Stimulated activated effector memory CD8-positive, alpha-beta T cell treated with anti-CD3 and anti-CD28 coated beads, Interleukin-12 subunit alpha, Interleukin-12 subunit beta, amount 100 ng/mL, for 72 hours (primary cell): ENCODE results near the gene CDK5RAP2.
"Not testable (repeated sequence)": the region's sequence is repeated elsewhere in the genome, so short reads cannot be mapped to it uniquely, and the experiment has no call there.

Experiments
- ATAC-seq: fragments of 150-1000 bp; cut with Tn5 transposase; 2 replicates; pipeline ENCODE4 v1.10.0; 2021
- DNase-seq, 2 donors: peaks; one replicate each; pipeline ENCODE4 v3.0.0; 2021 to 2022; ENCODE audit warnings: low spot score in 2 of 2
- H3K27ac Mint-ChIP-seq: one replicate; pipeline ENCODE4 v1.8.0; 2022; ENCODE audit warnings: mild to moderate bottlenecking, mixed read lengths
- H3K36me3 Mint-ChIP-seq: one replicate; pipeline ENCODE4 v1.8.0; 2022; ENCODE audit warnings: mild to moderate bottlenecking, mixed read lengths
- H3K4me1 Mint-ChIP-seq: one replicate; pipeline ENCODE4 v1.8.0; 2022; ENCODE audit warnings: mixed read lengths
- H3K4me3 Mint-ChIP-seq: one replicate; pipeline ENCODE4 v1.8.0; 2022; ENCODE audit warnings: mild to moderate bottlenecking, mixed read lengths
- H3K9me3 Mint-ChIP-seq: one replicate; pipeline ENCODE4 v1.8.0; 2022; ENCODE audit warnings: mixed read lengths

The CDK5RAP2 gene

DNA sequence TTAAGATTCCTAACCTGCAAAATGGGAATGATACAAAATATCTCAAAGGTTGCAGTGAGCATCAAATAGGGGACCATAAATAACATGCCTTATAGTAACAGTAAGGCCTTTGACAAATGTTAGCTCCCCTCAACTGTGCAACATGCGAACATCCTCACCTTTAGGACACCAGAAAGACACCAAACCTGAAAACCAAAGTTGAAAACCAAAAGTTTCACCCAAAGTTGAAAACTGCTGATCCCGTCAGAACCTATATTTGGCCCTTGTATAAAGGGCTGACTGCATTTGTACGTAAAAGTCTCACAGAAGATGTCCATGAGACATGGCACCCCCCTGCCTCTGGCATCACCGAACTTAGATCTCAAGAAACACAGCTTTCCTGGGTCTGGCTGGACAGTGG is 12.1 kb downstream of the CDK5RAP2 start:
- no peak for ATAC-seq

GRCh38 chr9:120567081-120567480 is 12.9 kb downstream of the CDK5RAP2 start:
- peaks cover 33% of the 10 kb centered on the region for H3K4me1 Mint-ChIP-seq
- no peaks in the 10 kb centered on the region for H3K9me3 Mint-ChIP-seq
- no peak overlapping the region for H3K27ac Mint-ChIP-seq
- ATAC-seq (no peak), DNase-seq (no peak)
- H3K4me3 Mint-ChIP-seq = no peak overlapping the region
- H3K36me3 Mint-ChIP-seq = peaks cover 85% of the 10 kb centered on the region

More for the DNA sequence above, 12.1 kb downstream of the CDK5RAP2 start:
- H3K27ac Mint-ChIP-seq = no peak overlapping the region
- DNase-seq = no peak
- H3K9me3 Mint-ChIP-seq = no peaks in the 10 kb centered on the region
- peaks cover 25% of the 10 kb centered on the region for H3K4me1 Mint-ChIP-seq
- no peak overlapping the region for H3K4me3 Mint-ChIP-seq
- H3K36me3 Mint-ChIP-seq = peaks cover 77% of the 10 kb centered on the region

- ATAC-seq (no peak), DNase-seq (no peak)
- Mint-ChIP-seq H3K9me3 (no peaks in the 10 kb centered on the region), H3K36me3 (peaks cover 82% of the 10 kb centered on the region), H3K27ac (no peak overlapping the region), H3K4me1 (peaks cover 29% of the 10 kb centered on the region), H3K4me3 (no peak overlapping the region)
Observed at GRCh38 chr9:120564589-120564988, 15.4 kb downstream of the CDK5RAP2 start.

- Mint-ChIP-seq H3K4me3 (no peak overlapping the region), H3K9me3 (no peaks in the 10 kb centered on the region), H3K27ac (peak overlapping the region; percentile 38), H3K4me1 (peaks cover 28% of the 10 kb centered on the region), H3K36me3 (peaks cover 81% of the 10 kb centered on the region)
- ATAC-seq (no peak), DNase-seq (no peak)
Observed at GRCh38 chr9:120562861-120563443, 17.0 kb downstream of the CDK5RAP2 start.

GRCh38 chr9:120561709-120562108 is 18.3 kb downstream of the CDK5RAP2 start:
- Mint-ChIP-seq H3K36me3 (peaks cover 79% of the 10 kb centered on the region), H3K4me3 (no peak overlapping the region)

DNA sequence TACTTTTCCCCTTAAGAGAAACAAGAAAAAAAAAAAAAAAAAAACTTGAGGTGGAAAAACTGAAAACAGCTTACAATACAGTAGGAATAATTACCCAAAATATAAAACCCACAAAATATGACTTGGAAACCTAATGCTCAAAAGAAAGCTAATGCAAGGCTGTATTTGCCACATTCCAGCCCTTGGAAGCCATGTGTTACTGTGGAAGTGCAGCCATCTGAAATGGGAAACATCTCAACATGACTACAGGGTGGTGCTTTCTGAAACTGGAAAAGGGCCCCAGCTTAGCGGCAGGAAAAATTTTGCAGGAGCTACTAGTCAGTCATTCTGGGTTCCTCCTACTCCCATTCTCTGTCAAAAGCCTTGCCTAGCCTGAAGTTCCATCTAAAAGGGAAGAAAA is 20.4 kb downstream of the CDK5RAP2 start:
- Mint-ChIP-seq H3K4me1 (peaks cover 18% of the 10 kb centered on the region), H3K36me3 (peaks cover 91% of the 10 kb centered on the region), H3K4me3 (no peak overlapping the region), H3K9me3 (no peaks in the 10 kb centered on the region), H3K27ac (no peak overlapping the region)
- no peak for DNase-seq
- no peak for ATAC-seq

More at GRCh38 chr9:120561709-120562108, 18.3 kb downstream of the CDK5RAP2 start:
- no peaks in the 10 kb centered on the region for H3K9me3 Mint-ChIP-seq
- ATAC-seq (no peak), DNase-seq (no peak)
- peaks cover 28% of the 10 kb centered on the region for H3K4me1 Mint-ChIP-seq
- H3K27ac Mint-ChIP-seq = peak overlapping the region; percentile 38

DNA sequence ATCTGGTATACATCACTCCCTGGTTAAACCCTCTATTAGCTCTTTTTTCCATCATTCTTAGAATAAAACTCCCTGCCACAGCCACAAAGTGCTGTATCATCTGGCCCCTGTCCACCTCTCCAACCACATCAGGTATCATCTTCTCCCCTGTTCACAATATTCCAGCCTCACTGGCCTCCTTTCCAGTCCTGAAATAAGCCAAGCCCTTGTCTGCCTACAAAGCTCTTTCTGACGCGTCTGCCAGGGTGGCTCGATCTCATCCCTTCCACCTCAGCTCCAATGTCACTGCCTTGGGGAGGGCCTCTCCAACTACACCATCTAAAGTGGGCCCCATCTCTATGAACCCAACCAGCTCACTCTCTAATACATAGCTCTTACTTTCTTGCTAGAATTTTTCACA is 21.5 kb downstream of the CDK5RAP2 start:
- H3K9me3 Mint-ChIP-seq = no peaks in the 10 kb centered on the region
- H3K27ac Mint-ChIP-seq = peak overlapping the region; percentile 16
- H3K4me3 Mint-ChIP-seq = no peak overlapping the region
- DNase-seq (no peak), ATAC-seq (no peak)
- peaks cover 18% of the 10 kb centered on the region for H3K4me1 Mint-ChIP-seq
- peaks cover 87% of the 10 kb centered on the region for H3K36me3 Mint-ChIP-seq

DNA sequence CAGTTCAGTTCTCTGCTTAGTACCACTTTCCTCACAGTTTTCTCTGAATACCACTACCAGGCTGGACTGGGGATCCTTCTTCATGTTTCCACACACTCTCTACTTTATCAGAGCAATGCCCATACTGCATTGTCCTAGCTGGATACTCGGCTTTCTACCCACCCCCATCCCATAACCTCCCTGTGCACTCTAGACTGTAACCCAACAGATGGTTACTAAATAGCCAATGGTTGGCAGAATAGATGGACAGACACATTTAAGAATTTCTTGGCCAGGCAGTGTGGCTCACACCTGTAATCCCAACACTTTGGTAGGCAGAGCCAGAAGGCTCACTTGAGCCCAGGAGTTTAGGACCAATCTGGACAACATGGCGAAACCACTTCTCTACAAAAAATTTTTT is 22.8 kb downstream of the CDK5RAP2 start:
- Mint-ChIP-seq H3K36me3 (peaks cover 83% of the 10 kb centered on the region), H3K27ac (no peak overlapping the region), H3K4me3 (no peak overlapping the region), H3K9me3 (no peaks in the 10 kb centered on the region), H3K4me1 (peaks cover 8% of the 10 kb centered on the region)
- DNase-seq = no peak
- no peak for ATAC-seq

DNA sequence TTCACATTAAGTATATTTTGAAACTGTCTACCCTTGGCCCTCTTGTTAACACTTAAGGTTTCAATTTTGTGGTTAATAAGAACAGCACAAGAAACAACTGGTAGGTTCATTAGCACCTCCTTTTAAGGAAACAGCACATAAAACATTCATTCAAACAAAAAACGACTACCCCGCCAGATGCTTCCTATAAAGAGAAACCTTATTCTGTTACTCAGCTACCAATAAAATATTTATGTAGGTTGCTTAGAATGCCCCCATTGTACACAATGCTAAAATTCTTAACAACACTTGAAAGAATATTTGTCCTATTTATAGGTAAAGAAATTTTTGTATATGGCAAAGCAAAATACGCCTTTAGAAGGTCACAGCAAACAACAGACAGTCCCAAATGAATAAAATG is 23.2 kb downstream of the CDK5RAP2 start:
- no peak overlapping the region for H3K27ac Mint-ChIP-seq
- no peak overlapping the region for H3K4me3 Mint-ChIP-seq
- ATAC-seq (no peak), DNase-seq (no peak)
- peaks cover 6% of the 10 kb centered on the region for H3K4me1 Mint-ChIP-seq
- peaks cover 80% of the 10 kb centered on the region for H3K36me3 Mint-ChIP-seq
- no peaks in the 10 kb centered on the region for H3K9me3 Mint-ChIP-seq

- Mint-ChIP-seq H3K4me1 (peaks cover 6% of the 10 kb centered on the region), H3K9me3 (no peaks in the 10 kb centered on the region), H3K36me3 (peaks cover 83% of the 10 kb centered on the region), H3K4me3 (no peak overlapping the region), H3K27ac (no peak overlapping the region)
- ATAC-seq = no peak
- DNase-seq = no peak
Observed at GRCh38 chr9:120555839-120556238, 24.1 kb downstream of the CDK5RAP2 start.

- H3K4me3 Mint-ChIP-seq, H3K4me1 Mint-ChIP-seq, DNase-seq, H3K27ac Mint-ChIP-seq, H3K9me3 Mint-ChIP-seq, ATAC-seq: not testable (repeated sequence)
- peaks cover 89% of the 10 kb centered on the region for H3K36me3 Mint-ChIP-seq
Observed at GRCh38 chr9:120552210-120552704, 27.7 kb downstream of the CDK5RAP2 start.

DNA sequence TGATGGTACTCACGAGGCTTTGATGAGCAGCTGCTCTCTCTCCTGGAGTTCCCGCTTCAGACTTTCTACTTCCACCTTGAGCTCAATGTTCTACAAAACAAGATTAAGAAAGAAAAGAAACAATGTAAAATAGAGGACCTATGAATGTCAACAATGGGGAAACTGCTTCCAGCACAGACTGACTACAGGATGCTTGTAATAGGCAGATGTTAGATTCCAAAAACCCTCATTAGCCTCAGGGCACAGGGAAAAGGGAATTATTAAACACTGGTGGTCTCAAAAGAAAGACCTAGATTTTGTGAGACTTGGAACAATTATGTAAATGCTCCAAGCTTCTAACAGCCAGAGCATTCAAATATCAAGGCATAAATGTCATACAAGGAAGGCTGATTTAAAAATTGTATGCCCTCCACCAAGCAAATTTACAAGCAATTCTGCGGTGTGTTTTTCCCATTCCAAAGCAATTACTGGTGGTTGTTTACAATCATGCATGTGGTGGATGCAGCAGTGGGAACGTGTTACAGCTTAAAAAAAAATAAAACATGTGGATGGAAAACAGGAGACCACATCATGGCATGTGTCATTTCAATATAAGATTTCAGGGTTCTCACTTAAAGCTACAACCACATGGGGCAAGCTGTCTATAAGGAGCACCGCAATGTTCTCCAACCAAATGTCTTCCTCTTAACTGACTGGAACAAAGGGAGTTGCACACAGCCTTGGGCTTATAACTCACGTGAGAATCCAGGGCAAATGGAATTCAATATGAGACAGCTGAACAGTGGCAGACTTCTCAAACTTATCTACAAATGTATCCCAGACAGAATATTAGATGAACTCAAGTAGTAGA is 34.0 kb downstream of the CDK5RAP2 start:
- Mint-ChIP-seq H3K27ac (no peak overlapping the region), H3K9me3 (no peaks in the 10 kb centered on the region), H3K4me1 (peaks cover 6% of the 10 kb centered on the region), H3K4me3 (no peak overlapping the region), H3K36me3 (peaks cover 95% of the 10 kb centered on the region)
- ATAC-seq = no peak
- no peak for DNase-seq

DNA sequence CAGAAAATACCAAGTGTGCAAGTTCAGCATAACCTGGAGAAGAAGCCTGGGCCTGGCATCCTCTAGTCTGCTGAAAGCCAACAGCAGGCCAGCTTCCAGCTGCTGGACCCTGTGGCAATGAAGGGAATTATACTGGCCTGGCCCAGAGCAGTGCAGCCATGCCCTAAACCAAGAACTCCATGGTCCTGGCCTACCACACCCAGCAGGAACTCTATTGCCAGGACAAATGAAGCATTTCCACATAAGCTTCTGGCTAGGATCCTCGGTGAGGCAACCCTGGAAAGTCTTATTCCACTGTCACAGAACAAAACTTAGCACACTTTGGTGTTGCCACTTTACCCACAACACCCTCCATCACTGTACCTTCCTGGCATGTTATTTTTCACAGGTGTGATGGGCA is 35.5 kb downstream of the CDK5RAP2 start:
- H3K36me3 Mint-ChIP-seq = peaks cover 94% of the 10 kb centered on the region
- H3K27ac Mint-ChIP-seq = no peak overlapping the region

GRCh38 chr9:120542701-120543490 is 37.1 kb downstream of the CDK5RAP2 start:
- H3K4me1 Mint-ChIP-seq = peaks cover 11% of the 10 kb centered on the region
- ATAC-seq = no peak
- no peak overlapping the region for H3K4me3 Mint-ChIP-seq
- DNase-seq = no peak
- H3K9me3 Mint-ChIP-seq = no peaks in the 10 kb centered on the region
- H3K27ac Mint-ChIP-seq = peak overlapping the region; percentile 11
- H3K36me3 Mint-ChIP-seq = peaks cover 94% of the 10 kb centered on the region

More for the DNA sequence above, 35.5 kb downstream of the CDK5RAP2 start:
- H3K4me3 Mint-ChIP-seq = no peak overlapping the region
- ATAC-seq (no peak), DNase-seq (no peak)
- H3K4me1 Mint-ChIP-seq = peaks cover 11% of the 10 kb centered on the region
- no peaks in the 10 kb centered on the region for H3K9me3 Mint-ChIP-seq

GRCh38 chr9:120541921-120542320 is 38.0 kb downstream of the CDK5RAP2 start:
- Mint-ChIP-seq H3K36me3 (peaks cover 94% of the 10 kb centered on the region), H3K9me3 (no peaks in the 10 kb centered on the region)

More at GRCh38 chr9:120541921-120542320, 38.0 kb downstream of the CDK5RAP2 start:
- peaks cover 11% of the 10 kb centered on the region for H3K4me1 Mint-ChIP-seq
- no peak overlapping the region for H3K4me3 Mint-ChIP-seq
- ATAC-seq (no peak), DNase-seq (no peak)
- no peak overlapping the region for H3K27ac Mint-ChIP-seq
